Right cardiac atrium (tissue), 5 donors: ENCODE results near the gene POU2F1. TPM values are rescaled to one million over a fixed set of nuclear protein-coding genes. Genes with fewer than 3 reads are reported as not detected.

Experiments
- ATAC-seq, 2 donors: fragments of 200-7000 bp; cut with Tn5 transposase; one replicate each; pipeline versions ENCODE4 v1.8.0 to v1.9.1; 2020; ENCODE audit warnings: moderate library complexity in 2 of 2, mild to moderate bottlenecking in 1 of 2
- DNase-seq, 3 donors: peaks; one replicate each; pipeline ENCODE4 v3.0.0-alpha.2; 2020
- H3K27ac ChIP-seq: one replicate; pipeline ENCODE4 v1.5.1; 2013; ENCODE audit warnings: mild to moderate bottlenecking, low read length, control low read depth, moderate library complexity
- H3K27me3 ChIP-seq: one replicate; pipeline ENCODE4 v1.6.1; 2013; ENCODE audit not compliant: control insufficient read depth, insufficient read depth
- H3K4me1 ChIP-seq: one replicate; pipeline ENCODE4 v1.6.1; 2013; ENCODE audit warnings: low read length; ENCODE audit not compliant: control insufficient read depth, insufficient read depth
- H3K4me3 ChIP-seq: one replicate; pipeline ENCODE4 v1.5.1; 2013; ENCODE audit warnings: low read length, control low read depth
- H3K9me3 ChIP-seq: one replicate; pipeline ENCODE4 v1.6.1; 2013; ENCODE audit warnings: low read length; ENCODE audit not compliant: control insufficient read depth
- WGBS: extraction: QIAGEN DNeasy Blood & Tissue Kit; methylation state at CpG from one replicate; pipeline ENCODE4 v1.1.7; 2013; 5-methylcytosine and 5-hydroxymethylcytosine counted together
- intact Hi-C, 4 donors: fragments of 100-400 bp; cut with DNase I; formaldehyde crosslinking; loops; one replicate each; pipeline versions ENCODE4 v1.11.0 to v1.14.0; 2022 to 2023
- polyA plus RNA-seq: library from polyadenylated mRNA; stranded (reverse); fragments of 200-250 nt; gene quantifications from one replicate; pipeline ENCODE4 v1.2.3, GENCODE V29; 2013
- total RNA-seq, 4 donors: library from RNA; stranded (reverse); fragmentation: NEBNext Ultra II Directional; extraction: Animal tissue kit (Norgen Biotek cat#: 25700); gene quantifications; one replicate each; pipeline ENCODE4 v1.2.1, GENCODE V29; 2021
- donor health status: healthy with polysubstance abuse.
- donor health status: DM: no; HTN: yes; CAD: no.
- donor health status: DM: no; HTN: no; CAD: no.
- donor health status: DM: no; HTN: yes; CAD: no; lungs with severe emphysema.
- donor health status: DM: yes; HTN: yes; CAD: no.

Gene POU2F1
- total and polyA plus RNA-seq, 5 donors = 3.2 to 12.5 (median 9.6) TPM

GRCh38 chr1:167469280-167469965, 248.7 kb downstream of the POU2F1 start:
- H3K27me3 ChIP-seq = no peaks in the 10 kb centered on the region
- no peak overlapping the region for H3K4me3 ChIP-seq
- H3K4me1 ChIP-seq = no peaks in the 10 kb centered on the region
- ATAC-seq (no peak), DNase-seq (no peak)
- no peak overlapping the region for H3K27ac ChIP-seq
- intact Hi-C loops = no loop called here
- WGBS = 68% methylated on average over 7 of the region's 7 CpGs
- no peaks in the 10 kb centered on the region for H3K9me3 ChIP-seq

- Histone ChIP-seq H3K4me3 (no peak overlapping the region), H3K9me3 (no peaks in the 10 kb centered on the region), H3K27me3 (no peaks in the 10 kb centered on the region), H3K27ac (no peak overlapping the region), H3K4me1 (no peaks in the 10 kb centered on the region)
- no peak for DNase-seq
- WGBS = 89% methylated on average over 5 of the region's 5 CpGs
- intact Hi-C loops = no loop called here
- ATAC-seq = no peak
Measured at GRCh38 chr1:167471568-167471967, 250.9 kb downstream of the POU2F1 start.

GRCh38 chr1:167472752-167473521, 252.3 kb downstream of the POU2F1 start:
- no peak for DNase-seq
- intact Hi-C loops = no loop called here
- Histone ChIP-seq H3K4me3 (no peak overlapping the region), H3K4me1 (no peaks in the 10 kb centered on the region), H3K27ac (no peak overlapping the region), H3K27me3 (no peaks in the 10 kb centered on the region), H3K9me3 (no peaks in the 10 kb centered on the region)
- ATAC-seq = peak in 1 of 2 donors; percentile 24
- 87% methylated on average over 10 of the region's 10 CpGs for WGBS

GRCh38 chr1:167473761-167474160, 253.1 kb downstream of the POU2F1 start:
- Histone ChIP-seq H3K27ac (no peak overlapping the region), H3K4me1 (no peaks in the 10 kb centered on the region), H3K27me3 (no peaks in the 10 kb centered on the region), H3K4me3 (no peak overlapping the region), H3K9me3 (no peaks in the 10 kb centered on the region)
- DNase-seq = no peak
- WGBS = 30% methylated on average over 5 of the region's 5 CpGs
- intact Hi-C loops = no loop called here
- no peak for ATAC-seq

- H3K9me3 ChIP-seq = no peaks in the 10 kb centered on the region
- intact Hi-C loops = no loop called here
- H3K4me1 ChIP-seq = no peaks in the 10 kb centered on the region
- H3K4me3 ChIP-seq = no peak overlapping the region
- no peak for ATAC-seq
- no peak overlapping the region for H3K27ac ChIP-seq
- DNase-seq = no peak
- no peaks in the 10 kb centered on the region for H3K27me3 ChIP-seq
- 59% methylated on average over 5 of the region's 5 CpGs for WGBS
Measured at GRCh38 chr1:167474191-167474641, 253.5 kb downstream of the POU2F1 start.

- Histone ChIP-seq H3K9me3 (no peaks in the 10 kb centered on the region), H3K27me3 (no peaks in the 10 kb centered on the region), H3K27ac (no peak overlapping the region), H3K4me1 (no peaks in the 10 kb centered on the region), H3K4me3 (no peak overlapping the region)
- DNase-seq (no peak), ATAC-seq (no peak)
- 96% methylated on average over 2 of the region's 2 CpGs for WGBS
- intact Hi-C loops = no loop called here
Measured at GRCh38 chr1:167476061-167476460, 255.4 kb downstream of the POU2F1 start.

Other genes with a start within 250 kb of the POU2F1 start
- gene ILDR2, start 245.3 kb upstream of the POU2F1 start, total RNA-seq = 10 to 100 TPM in 1 of 4 donors, 1 to 10 TPM in 3; 3.3 to 13.7 (median 4.4) TPM
- gene ILDR2, start 245.3 kb upstream of the POU2F1 start, polyA plus RNA-seq = 0.95 TPM
- gene MAEL, start 231.6 kb upstream of the POU2F1 start, total RNA-seq = 1 to 10 TPM; 3.2 to 7.5 (median 5.2) TPM
- gene MAEL, start 231.6 kb upstream of the POU2F1 start, polyA plus RNA-seq = 3.9 TPM
- gene GPA33, start 130.5 kb upstream of the POU2F1 start, total RNA-seq = under 1 TPM in 3 of 4 donors, not detected in 1; 0.11 to 0.31 (median 0.14) TPM
- 0.36 TPM for gene GPA33, start 130.5 kb upstream of the POU2F1 start, polyA plus RNA-seq
- gene STYXL2, start 126.8 kb upstream of the POU2F1 start, total RNA-seq = 100 to 1,000 TPM in 3 of 4 donors, 10 to 100 TPM in 1; 94.1 to 144 (median 122) TPM
- gene STYXL2, start 126.8 kb upstream of the POU2F1 start, polyA plus RNA-seq = 69.5 TPM